Activated naive CD8-positive, alpha-beta T cell treated with anti-CD3 and anti-CD28 coated beads, Interleukin-2, amount 10 ng/mL, durations not matched to agents 7 days and 5 days (primary cell): ENCODE results near the gene FCAMR. TPM values are rescaled to one million over a fixed set of nuclear protein-coding genes. Genes with fewer than 3 reads are reported as not detected.
A peak's percentile ranks its signal among the peaks of the same experiment; 100 is the strongest.

Experiments
- ATAC-seq: fragments of 150-1000 bp; cut with Tn5 transposase; one replicate; pipeline ENCODE4 v1.10.0; 2021; ENCODE audit warnings: low read depth, moderate library complexity
- POLR2A ChIA-PET: fragments of 350-600 bp; sonication (Branson Sonifier 250); formaldehyde crosslinking; loops from one replicate; lab custom pipeline; 2021; ENCODE audit warnings: antibody characterized with exemption; lab: Charles Lee
- DNase-seq: peaks from one replicate; pipeline ENCODE4 v3.0.0; 2021
- H3K27ac Mint-ChIP-seq: one replicate; pipeline ENCODE4 v1.8.0; 2022; ENCODE audit warnings: mild to moderate bottlenecking, mixed read lengths
- H3K27me3 Mint-ChIP-seq: one replicate; pipeline ENCODE4 v1.8.0; 2022; ENCODE audit warnings: mild to moderate bottlenecking, moderate library complexity, mixed read lengths
- H3K36me3 Mint-ChIP-seq: one replicate; pipeline ENCODE4 v1.8.0; 2021; ENCODE audit warnings: mild to moderate bottlenecking, mixed read lengths
- H3K4me1 Mint-ChIP-seq: one replicate; pipeline ENCODE4 v1.8.0; 2021; ENCODE audit warnings: mixed read lengths
- H3K4me3 Mint-ChIP-seq: one replicate; pipeline ENCODE4 v1.8.0; 2022; ENCODE audit warnings: mild to moderate bottlenecking, moderate library complexity, mixed read lengths
- H3K9me3 Mint-ChIP-seq: one replicate; pipeline ENCODE4 v1.8.0; 2021; ENCODE audit warnings: mixed read lengths
- total RNA-seq, 2 experiments: library from RNA; stranded (reverse); gene quantifications; one replicate each; pipeline ENCODE4 v1.2.3, GENCODE V29; 2021

FCAMR gene
- total RNA-seq, 2 experiments from 2014 or later, result 0.22 TPM; not detected in 1

GRCh38 chr1:206947255-206947654 lies 23.0 kb downstream of the FCAMR start:
- H3K36me3 Mint-ChIP-seq, result no peaks in the 10 kb centered on the region
- DNase-seq (no peak), ATAC-seq (no peak)
- H3K9me3 Mint-ChIP-seq, result no peaks in the 10 kb centered on the region
- no peak overlapping the region for H3K4me3 Mint-ChIP-seq
- H3K27me3 Mint-ChIP-seq, result peaks cover 17% of the 10 kb centered on the region
- H3K4me1 Mint-ChIP-seq, result peaks cover 3% of the 10 kb centered on the region
- no peak overlapping the region for H3K27ac Mint-ChIP-seq
- POLR2A ChIA-PET, result no interaction called here

- ATAC-seq (no peak), DNase-seq (no peak)
- Mint-ChIP-seq H3K9me3 (no peaks in the 10 kb centered on the region), H3K27ac (no peak within 1 kb of the TSS), H3K4me1 (no peaks in the 10 kb centered on the region), H3K36me3 (no peaks in the 10 kb centered on the region), H3K27me3 (peaks cover 15% of the 10 kb centered on the region), H3K4me3 (no peak within 1 kb of the TSS)
- POLR2A ChIA-PET, result no interaction called here
Observed at GRCh38 chr1:206946261-206946660, 24.0 kb downstream of the FCAMR start, which contains the start of gene PIGR. PIGR (minus strand) TSS chr1:206946466; CDS start chr1:206940531, 5,935 bp downstream.

- no peak overlapping the region for H3K27ac Mint-ChIP-seq
- no peaks in the 10 kb centered on the region for H3K36me3 Mint-ChIP-seq
- POLR2A ChIA-PET, result no interaction called here
- H3K9me3 Mint-ChIP-seq, result no peaks in the 10 kb centered on the region
- ATAC-seq (no peak), DNase-seq (no peak)
- H3K27me3 Mint-ChIP-seq, result peaks cover 15% of the 10 kb centered on the region
- no peak overlapping the region for H3K4me3 Mint-ChIP-seq
- H3K4me1 Mint-ChIP-seq, result no peaks in the 10 kb centered on the region
Observed at GRCh38 chr1:206945779-206946178, 24.5 kb downstream of the FCAMR start.

GRCh38 chr1:206944703-206945102 lies 25.6 kb downstream of the FCAMR start:
- H3K27ac Mint-ChIP-seq, result no peak overlapping the region
- POLR2A ChIA-PET, result no interaction called here
- H3K4me1 Mint-ChIP-seq, result no peaks in the 10 kb centered on the region
- no peak overlapping the region for H3K4me3 Mint-ChIP-seq
- ATAC-seq (no peak), DNase-seq (no peak)
- no peaks in the 10 kb centered on the region for H3K36me3 Mint-ChIP-seq
- H3K9me3 Mint-ChIP-seq, result no peaks in the 10 kb centered on the region
- H3K27me3 Mint-ChIP-seq, result peaks cover 13% of the 10 kb centered on the region

GRCh38 chr1:206941766-206942418 lies 28.4 kb downstream of the FCAMR start:
- no peak overlapping the region for H3K27ac Mint-ChIP-seq
- peaks cover 13% of the 10 kb centered on the region for H3K27me3 Mint-ChIP-seq
- H3K36me3 Mint-ChIP-seq, result no peaks in the 10 kb centered on the region
- H3K4me3 Mint-ChIP-seq, result no peak overlapping the region
- no peaks in the 10 kb centered on the region for H3K9me3 Mint-ChIP-seq
- no peak for DNase-seq
- POLR2A ChIA-PET, result no interaction called here
- H3K4me1 Mint-ChIP-seq, result no peaks in the 10 kb centered on the region
- ATAC-seq, result no peak

- Mint-ChIP-seq H3K27me3 (peaks cover 13% of the 10 kb centered on the region), H3K4me3 (no peak overlapping the region), H3K27ac (no peak overlapping the region), H3K9me3 (no peaks in the 10 kb centered on the region), H3K36me3 (no peaks in the 10 kb centered on the region), H3K4me1 (peaks cover 3% of the 10 kb centered on the region)
- ATAC-seq (no peak), DNase-seq (no peak)
- POLR2A ChIA-PET, result interaction anchor here (1.5 kb wide), 1 partner anchor 42 kb away, joined by 3 read pairs; no protein-coding TSS in a partner anchor
Observed at GRCh38 chr1:206940588-206940936, 29.7 kb downstream of the FCAMR start.

GRCh38 chr1:206939841-206940587 lies 30.2 kb downstream of the FCAMR start:
- ATAC-seq (no peak), DNase-seq (no peak)
- Mint-ChIP-seq H3K36me3 (no peaks in the 10 kb centered on the region), H3K9me3 (no peaks in the 10 kb centered on the region), H3K27me3 (peaks cover 12% of the 10 kb centered on the region), H3K4me3 (no peak overlapping the region), H3K4me1 (peaks cover 5% of the 10 kb centered on the region), H3K27ac (no peak overlapping the region)
- POLR2A ChIA-PET, result interaction anchor here (1.5 kb wide), 1 partner anchor 42 kb away, joined by 3 read pairs; no protein-coding TSS in a partner anchor

GRCh38 chr1:206939131-206939530 lies 31.1 kb downstream of the FCAMR start:
- Mint-ChIP-seq H3K9me3 (no peaks in the 10 kb centered on the region), H3K4me3 (no peak overlapping the region), H3K36me3 (no peaks in the 10 kb centered on the region), H3K27me3 (peaks cover 8% of the 10 kb centered on the region), H3K4me1 (peaks cover 5% of the 10 kb centered on the region), H3K27ac (no peak overlapping the region)
- DNase-seq (no peak), ATAC-seq (no peak)
- POLR2A ChIA-PET, result interaction anchor here (1.5 kb wide), 1 partner anchor 43 kb away, joined by 3 read pairs; no protein-coding TSS in a partner anchor

GRCh38 chr1:206937425-206937824 lies 32.8 kb downstream of the FCAMR start:
- Mint-ChIP-seq H3K27ac (no peak overlapping the region), H3K4me3 (no peak overlapping the region), H3K4me1 (peaks cover 5% of the 10 kb centered on the region), H3K36me3 (no peaks in the 10 kb centered on the region), H3K9me3 (no peaks in the 10 kb centered on the region), H3K27me3 (no peaks in the 10 kb centered on the region)
- POLR2A ChIA-PET, result no interaction called here
- no peak for DNase-seq
- ATAC-seq, result no peak

- no peak overlapping the region for H3K4me3 Mint-ChIP-seq
- no peaks in the 10 kb centered on the region for H3K36me3 Mint-ChIP-seq
- POLR2A ChIA-PET, result interaction anchor here (0.6 to 1.4 kb wide), 4 partner anchors 8 to 47 kb away, joined by 4 to 5 read pairs (median 4); no protein-coding TSS in a partner anchor
- no peaks in the 10 kb centered on the region for H3K9me3 Mint-ChIP-seq
- H3K4me1 Mint-ChIP-seq, result peaks cover 19% of the 10 kb centered on the region
- no peak overlapping the region for H3K27ac Mint-ChIP-seq
- ATAC-seq, result peak; percentile 73
- peak; percentile 68 for DNase-seq
- no peaks in the 10 kb centered on the region for H3K27me3 Mint-ChIP-seq
Observed at GRCh38 chr1:206935491-206936067, 34.7 kb downstream of the FCAMR start.

GRCh38 chr1:206933333-206933945 lies 36.8 kb downstream of the FCAMR start:
- Mint-ChIP-seq H3K4me3 (no peak overlapping the region), H3K27ac (no peak overlapping the region), H3K27me3 (no peaks in the 10 kb centered on the region), H3K36me3 (no peaks in the 10 kb centered on the region), H3K9me3 (no peaks in the 10 kb centered on the region), H3K4me1 (peaks cover 30% of the 10 kb centered on the region)
- POLR2A ChIA-PET, result interaction anchor here (0.7 to 1.2 kb wide), 4 partner anchors 8 to 454 kb away, joined by 3 to 6 read pairs (median 4); partner anchors contain the start of gene FCMR
- peak; percentile 69 for DNase-seq
- ATAC-seq, result peak; percentile 53

GRCh38 chr1:206932177-206932576 lies 38.1 kb downstream of the FCAMR start:
- Mint-ChIP-seq H3K4me1 (peaks cover 30% of the 10 kb centered on the region), H3K9me3 (no peaks in the 10 kb centered on the region), H3K27me3 (no peaks in the 10 kb centered on the region), H3K4me3 (no peak overlapping the region), H3K36me3 (no peaks in the 10 kb centered on the region), H3K27ac (no peak overlapping the region)
- ATAC-seq, result no peak
- POLR2A ChIA-PET, result interaction anchor here (1.7 kb wide), 1 partner anchor 11 kb away, joined by 5 read pairs; the partner anchor contains the start of gene FCMR
- DNase-seq, result no peak

GRCh38 chr1:206931709-206932108 lies 38.6 kb downstream of the FCAMR start:
- Mint-ChIP-seq H3K9me3 (no peaks in the 10 kb centered on the region), H3K27me3 (no peaks in the 10 kb centered on the region), H3K4me3 (no peak overlapping the region), H3K36me3 (no peaks in the 10 kb centered on the region), H3K4me1 (peaks cover 30% of the 10 kb centered on the region), H3K27ac (peak overlapping the region; percentile 78)
- no peak for DNase-seq
- POLR2A ChIA-PET, result interaction anchor here (1.7 kb wide), 1 partner anchor 10 kb away, joined by 5 read pairs; the partner anchor contains the start of gene FCMR
- ATAC-seq, result no peak
